Measurements from ENCODE around the gene ERP44.
A peak's percentile ranks its signal among the peaks of the same experiment; 100 is the strongest.
"Not testable (repeated sequence)": the region's sequence is repeated elsewhere in the genome, so short reads cannot be mapped to it uniquely, and the experiment has no call there.

ERP44 gene

DNA sequence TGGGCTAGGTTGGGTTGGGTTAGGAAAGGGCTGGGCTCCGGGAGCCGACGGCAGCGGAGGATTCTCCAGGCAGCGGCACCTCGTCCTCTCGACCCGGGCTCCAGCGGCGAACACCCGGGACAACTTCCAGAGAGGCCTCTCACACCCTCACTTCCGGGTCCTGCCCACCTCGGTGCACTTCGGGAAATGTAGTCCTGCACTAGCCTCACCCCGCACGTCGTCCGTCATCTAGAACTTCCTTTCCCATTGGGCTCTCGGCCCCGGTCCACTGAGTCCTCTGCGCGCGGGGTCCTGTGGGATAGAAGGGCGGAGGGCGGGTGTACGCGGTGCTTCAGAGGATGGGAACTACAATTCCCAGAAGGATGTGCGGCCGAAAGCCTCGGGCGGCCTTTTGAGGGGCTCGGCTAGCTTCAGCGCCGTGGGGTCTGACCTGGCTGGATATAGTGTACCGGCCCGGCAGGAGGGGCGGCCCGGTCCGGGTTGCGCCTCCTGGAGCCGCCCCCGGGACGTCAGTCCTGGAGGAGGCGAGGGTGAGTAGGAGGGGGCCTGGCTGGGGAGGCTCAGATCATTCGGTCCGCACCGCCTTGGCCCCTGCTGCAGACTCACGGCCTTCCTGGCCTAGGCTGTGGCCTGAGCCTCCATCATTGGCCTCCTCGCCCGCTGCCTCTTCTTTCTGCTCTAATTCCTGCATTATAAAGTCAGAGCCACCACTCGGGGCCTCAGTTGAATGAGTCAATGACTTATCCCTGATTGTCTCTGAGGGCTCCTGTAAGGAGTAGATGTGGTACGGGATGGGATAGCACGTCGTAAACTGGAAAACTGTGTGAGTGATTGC, at the start of gene ERP44, which contains the start of gene INVS:
Gene ERP44, minus strand, starts transcription at position 114 of the 835 bp plus-strand sequence. CDS start 160 bp downstream, outside the sequence.
Gene INVS, plus strand, starts transcription at position 357 of the 835 bp plus-strand sequence. CDS start 5,279 bp downstream, outside the sequence.
- peak; percentile 99 for DNase-seq

DNA sequence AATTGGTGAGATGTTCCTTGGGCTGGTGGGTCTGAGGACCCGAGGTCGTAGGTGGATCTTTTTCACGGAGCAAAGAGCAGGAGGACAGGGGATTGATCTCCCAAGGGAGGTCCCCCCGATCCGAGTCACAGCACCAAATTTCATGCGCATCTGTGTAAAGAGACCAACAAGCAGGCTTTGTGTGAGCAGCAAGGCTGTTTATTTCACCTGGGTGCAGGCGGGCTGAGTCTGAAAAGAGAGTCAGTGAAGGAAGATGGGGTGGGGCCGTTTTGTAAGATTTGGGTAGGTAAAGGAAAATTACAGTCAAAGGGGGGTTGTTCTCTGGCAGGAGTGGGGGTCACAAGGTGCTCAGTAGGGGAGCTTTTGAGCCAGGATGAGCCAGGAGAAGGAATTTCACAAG, 47.2 kb upstream of the ERP44 start:
- DNase-seq = not testable (repeated sequence)

DNA sequence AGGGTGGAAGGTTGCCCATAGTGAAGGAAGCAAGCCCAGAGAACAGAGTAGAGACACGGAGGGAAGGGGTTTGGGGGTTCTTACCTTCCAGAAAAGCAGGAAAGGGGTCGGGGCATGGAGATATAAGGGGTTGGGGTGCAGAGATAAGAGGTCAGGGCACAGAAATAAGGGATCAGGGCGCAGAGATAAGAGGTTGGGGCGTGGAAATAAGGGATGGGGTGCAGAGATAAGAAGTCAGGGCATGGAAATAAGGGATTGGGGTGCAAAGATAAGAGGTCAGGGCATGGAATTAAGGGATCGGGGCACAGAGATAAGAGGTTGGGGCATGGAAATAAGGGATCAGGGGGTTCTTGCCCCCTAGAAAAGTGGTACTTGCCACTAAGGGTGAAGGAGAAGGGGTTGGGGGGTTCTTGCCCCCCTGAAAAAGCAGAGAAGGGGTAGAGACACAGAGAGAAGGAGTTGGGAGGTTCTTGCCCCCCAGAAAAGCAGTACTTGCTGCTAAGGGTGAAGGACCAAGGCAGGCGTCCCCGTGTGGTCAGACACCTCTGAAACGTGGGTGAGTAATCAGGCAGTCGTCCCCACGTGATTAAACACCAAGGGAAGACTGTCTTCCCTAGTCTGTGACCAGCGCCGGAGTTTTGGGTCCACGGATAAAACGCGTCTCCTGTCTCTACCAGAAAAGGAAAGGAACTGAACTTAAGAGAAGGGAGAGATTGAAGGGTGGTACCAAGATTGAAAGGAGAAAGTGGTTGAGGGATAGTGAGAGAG, 46.6 kb upstream of the ERP44 start:
- not testable (repeated sequence) for DNase-seq

DNA sequence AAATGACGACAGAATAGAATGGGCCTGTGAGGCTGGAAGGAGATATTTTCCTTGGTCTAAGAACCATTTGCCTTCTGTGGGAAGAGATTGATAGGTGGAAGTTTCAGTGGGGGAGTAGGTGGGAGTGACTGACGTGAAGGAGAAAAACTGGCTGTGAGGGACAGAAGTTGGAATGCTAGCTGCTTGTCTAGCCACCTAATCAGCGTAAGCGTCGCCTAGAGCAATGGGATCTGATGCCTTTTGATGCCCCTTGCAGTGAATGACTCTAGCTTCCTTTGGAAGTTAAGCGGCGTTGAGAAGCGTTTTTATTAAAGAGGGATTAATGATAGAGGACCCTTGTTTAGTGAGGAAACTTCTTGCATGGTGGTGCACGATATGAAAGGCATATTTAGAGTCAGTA, 43.1 kb upstream of the ERP44 start:
- not testable (repeated sequence) for DNase-seq

GRCh38 chr9:100140303-100140702, 41.5 kb upstream of the ERP44 start:
- not testable (repeated sequence) for DNase-seq

DNA sequence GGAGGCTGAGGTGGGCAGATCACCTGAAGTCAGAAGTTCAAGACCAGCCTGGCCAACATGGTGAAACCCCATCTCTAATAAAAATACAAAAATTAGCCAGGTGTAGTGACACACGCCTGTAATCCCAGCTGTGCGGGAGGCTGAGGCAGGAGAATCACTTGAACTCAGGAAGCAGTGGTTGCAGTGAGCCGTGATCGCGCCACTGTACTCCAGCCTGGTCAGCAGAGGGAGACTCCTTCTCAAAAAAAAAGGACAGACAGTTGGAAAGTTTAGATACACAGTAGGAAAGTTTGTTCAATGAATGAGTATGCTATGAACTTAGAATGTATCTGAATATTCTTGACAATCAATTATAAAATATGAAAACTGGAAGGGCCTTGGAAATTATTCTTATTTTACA, 38.0 kb upstream of the ERP44 start:
- DNase-seq = not testable (repeated sequence)

GRCh38 chr9:100134731-100135130, 35.9 kb upstream of the ERP44 start:
- no peak for DNase-seq

DNA sequence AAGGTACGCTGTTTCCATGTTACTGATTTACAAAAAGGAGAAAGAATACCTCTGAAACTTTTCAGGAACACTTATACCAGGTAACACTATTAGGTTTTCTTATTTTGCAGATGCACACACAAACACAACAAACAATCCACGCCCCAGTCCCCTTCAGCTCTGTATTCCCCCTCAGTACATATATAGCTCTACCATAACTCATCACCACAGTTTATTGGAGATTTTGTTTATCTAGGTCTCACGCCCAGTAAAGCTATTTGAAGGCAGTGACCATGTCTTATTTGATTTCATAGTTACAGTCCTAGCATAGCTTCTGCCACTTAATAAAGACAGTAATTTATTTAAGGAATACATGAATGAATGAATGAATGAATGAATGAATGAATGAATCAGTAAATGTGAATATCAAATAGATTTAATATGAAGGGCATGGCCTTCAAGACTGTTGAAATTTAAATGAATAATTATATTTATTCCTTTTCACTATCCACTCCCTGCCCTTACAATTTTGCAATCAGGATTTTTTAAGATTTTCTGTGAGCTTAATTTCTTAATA, 33.2 kb upstream of the ERP44 start:
- no peak for DNase-seq

- no peak for DNase-seq
Observed at GRCh38 chr9:100131216-100131615, 32.4 kb upstream of the ERP44 start.

GRCh38 chr9:100129772-100130171, 31.0 kb upstream of the ERP44 start:
- DNase-seq = no peak

GRCh38 chr9:100126423-100126822, 27.6 kb upstream of the ERP44 start:
- DNase-seq = no peak

DNA sequence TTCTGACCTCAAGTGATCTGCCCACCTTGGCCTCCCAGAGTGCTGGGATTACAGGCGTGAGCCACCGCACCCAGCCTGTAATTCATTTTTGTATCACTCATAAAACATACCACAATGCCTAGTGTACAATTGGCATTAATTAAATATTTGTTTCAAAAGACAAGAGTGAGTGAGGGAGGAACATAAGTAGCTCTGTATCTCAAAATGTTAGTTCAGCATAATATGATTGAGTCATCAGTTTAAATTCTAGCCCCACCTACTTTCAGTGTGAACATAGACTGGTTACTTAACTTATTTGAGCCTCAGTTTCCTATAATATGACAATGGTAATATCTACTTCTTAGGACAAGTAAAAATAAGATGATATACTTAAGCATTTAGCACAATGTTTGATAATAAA, 27.1 kb upstream of the ERP44 start:
- DNase-seq = no peak

DNA sequence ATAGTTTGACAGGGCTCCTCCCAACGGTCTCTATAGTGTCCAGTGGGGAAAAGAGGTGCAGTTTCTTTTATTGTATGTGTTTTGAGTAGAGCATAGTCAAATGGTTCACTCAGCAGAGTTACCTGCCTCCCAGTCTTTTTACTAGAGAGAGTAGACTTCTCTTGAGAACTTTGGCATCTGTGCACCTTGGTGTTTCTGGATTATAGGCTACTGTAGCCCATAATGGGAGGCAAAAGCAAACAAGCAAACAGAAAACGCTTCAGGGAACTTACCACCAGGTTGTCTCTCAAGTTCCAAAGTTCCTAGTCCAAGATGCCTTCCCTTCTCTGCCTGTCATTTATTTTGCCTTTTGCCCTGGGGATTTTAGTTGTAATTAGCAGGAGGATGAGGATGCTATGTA, 26.4 kb upstream of the ERP44 start:
- no peak for DNase-seq

GRCh38 chr9:100120286-100120685, 21.5 kb upstream of the ERP44 start:
- no peak for DNase-seq

GRCh38 chr9:100117316-100117715, 18.5 kb upstream of the ERP44 start:
- no peak for DNase-seq

DNA sequence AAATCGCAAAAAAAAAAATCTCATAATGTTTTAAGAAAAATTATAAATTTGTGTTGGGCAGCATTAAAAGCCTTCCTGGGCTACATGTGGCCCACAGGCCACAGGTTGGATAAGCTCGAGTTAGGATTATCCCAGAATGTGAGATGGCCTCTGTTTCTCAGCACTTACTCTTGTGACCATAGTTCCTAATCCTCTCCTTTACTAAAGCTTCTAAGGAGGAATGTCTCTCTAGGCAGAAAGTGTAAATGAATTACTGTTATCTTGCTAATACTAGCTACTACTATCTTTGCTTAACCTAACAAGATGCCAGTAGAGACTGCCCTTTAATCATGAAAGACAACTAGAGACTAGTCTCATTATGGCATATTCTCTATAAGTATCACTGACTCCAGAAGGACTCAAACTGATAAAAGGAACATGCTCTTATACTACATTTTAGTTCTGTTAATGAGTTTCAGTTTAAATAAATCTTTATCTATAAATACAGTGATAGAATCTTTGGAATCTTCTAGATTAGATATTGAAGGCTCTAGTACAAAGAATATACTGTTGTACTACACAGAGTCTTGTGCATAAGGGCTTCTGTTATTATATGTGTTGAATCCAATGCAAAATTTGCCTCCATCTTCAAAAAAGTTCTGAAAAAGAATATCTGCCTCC, 14.0 kb upstream of the ERP44 start:
- no peak for DNase-seq

DNA sequence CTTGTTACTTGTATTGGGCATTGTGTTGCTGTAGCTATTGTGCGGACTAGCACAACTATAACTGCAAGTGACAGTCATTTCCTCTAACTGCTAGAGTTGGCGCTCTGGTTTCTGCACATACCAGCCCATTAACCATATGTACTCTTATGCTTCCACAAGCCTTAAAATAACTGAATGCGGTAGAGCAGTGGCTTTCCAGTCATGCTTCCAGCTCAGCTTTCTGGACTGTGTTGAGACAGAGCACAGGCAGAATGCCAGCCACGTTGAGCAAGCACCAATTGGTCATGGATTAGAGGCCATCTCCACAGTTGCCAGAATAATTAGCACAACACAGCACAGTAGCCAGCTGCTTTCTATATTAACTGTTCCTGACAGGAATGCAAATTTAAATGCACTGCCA, 12.4 kb upstream of the ERP44 start:
- DNase-seq = peak; percentile 26

- DNase-seq = peak; percentile 3
Observed at GRCh38 chr9:100108559-100108958, 9.8 kb upstream of the ERP44 start.

- DNase-seq = no peak
Observed at GRCh38 chr9:100106616-100107015, 7.8 kb upstream of the ERP44 start.

- no peak for DNase-seq
Observed at GRCh38 chr9:100105861-100106260, 7.1 kb upstream of the ERP44 start.

- DNase-seq = no peak
Observed at GRCh38 chr9:100104314-100104713, 5.5 kb upstream of the ERP44 start.

DNA sequence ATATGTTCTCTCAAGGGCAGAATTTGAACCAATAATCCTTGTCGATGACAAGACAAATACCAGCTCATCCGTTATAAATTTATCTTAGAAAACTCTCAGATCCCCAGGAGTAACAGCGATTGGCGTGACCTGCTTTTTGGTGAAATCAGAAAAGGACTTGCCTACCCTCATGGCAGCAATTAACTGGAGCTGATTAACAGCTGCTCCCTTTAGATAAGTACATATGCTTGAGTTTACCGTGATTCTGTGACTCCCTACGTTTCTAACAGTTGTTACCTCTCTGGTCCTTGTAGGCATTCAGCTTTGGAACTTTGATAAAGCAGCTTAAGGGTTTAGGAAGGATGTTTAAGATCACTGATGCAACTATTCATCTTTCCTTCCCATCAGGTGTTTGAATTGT, 2.8 kb upstream of the ERP44 start:
- no peak for DNase-seq

DNA sequence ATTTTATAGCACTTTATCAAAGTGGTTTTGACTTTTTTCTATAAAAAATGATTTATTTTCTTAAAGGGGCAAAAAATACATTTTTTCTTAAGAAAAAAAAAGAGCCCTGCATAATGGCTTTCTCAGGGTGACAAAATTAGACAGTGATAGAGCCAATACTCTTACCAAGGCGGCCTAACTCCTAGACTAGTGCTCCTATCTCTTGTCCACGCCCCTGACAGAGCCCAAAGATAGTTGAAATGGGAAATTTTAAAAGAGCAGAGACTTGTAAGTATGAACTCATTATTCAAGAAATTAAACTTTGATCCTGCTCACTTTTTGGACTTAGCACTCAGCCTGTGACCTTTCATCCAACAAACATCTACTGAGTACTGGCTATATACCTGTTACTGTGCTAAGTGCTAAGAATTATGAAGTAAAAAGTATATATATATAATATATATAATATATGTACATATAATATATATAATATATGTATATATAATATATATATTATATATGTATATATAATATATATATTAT, 1.4 kb upstream of the ERP44 start:
- no peak for DNase-seq
